Fibroblast of lung (primary cell): Measurements from ENCODE around the gene TBXAS1. TPM values are rescaled to one million over a fixed set of nuclear protein-coding genes. Genes with fewer than 3 reads are reported as not detected.

Experiments used
- DNase-seq, 2 donors: peaks; one replicate each; pipeline versions ENCODE4 v3.0.0 to v3.0.0-alpha.2; 2010; ENCODE audit warnings: low read depth in 2 of 2
- H2AFZ ChIP-seq: 2 replicates; pipeline ENCODE4 v1.5.1; 2012; ENCODE audit warnings: low read length, control low read depth, inconsistent platforms
- H3K27ac ChIP-seq: 2 replicates; pipeline ENCODE4 v1.5.1; 2011; ENCODE audit warnings: low read length, control low read depth; ENCODE audit not compliant: insufficient read depth
- H3K27me3 ChIP-seq: 2 replicates; pipeline ENCODE4 v1.5.1; 2011; ENCODE audit warnings: mild to moderate bottlenecking, low read length; ENCODE audit not compliant: control insufficient read depth, insufficient read depth
- H3K36me3 ChIP-seq: 2 replicates; pipeline ENCODE4 v1.5.1; 2011; ENCODE audit warnings: low read length; ENCODE audit not compliant: control insufficient read depth, insufficient read depth
- H3K4me1 ChIP-seq: 2 replicates; pipeline ENCODE4 v1.5.1; 2011; ENCODE audit warnings: low read length; ENCODE audit not compliant: control insufficient read depth, insufficient read depth; ENCODE audit errors: extremely low read depth
- H3K4me2 ChIP-seq: 2 replicates; pipeline ENCODE4 v1.5.1; 2011; ENCODE audit warnings: low read length, control low read depth; ENCODE audit not compliant: insufficient read depth; ENCODE audit errors: extremely low read depth
- H3K4me3 ChIP-seq, 4 experiments: fragments of 200-600 bp in 1 of 4; sonication (generic) in 1 of 4; replicated peaks in 1 of 4; 2 replicates each; pipeline ENCODE4 v1.5.1; 2011 to 2016; ENCODE audit warnings: low read length in 4 of 4, low read depth in 3 of 4, mild to moderate bottlenecking in 3 of 4, control low read depth in 2 of 4, inconsistent platforms in 1 of 4, mixed read lengths in 1 of 4; ENCODE audit not compliant: insufficient read depth in 1 of 4; ENCODE audit errors: control extremely low read depth in 1 of 4
- H3K79me2 ChIP-seq: 2 replicates; pipeline ENCODE4 v1.5.1; 2012; ENCODE audit warnings: mild to moderate bottlenecking, low read length, inconsistent platforms; ENCODE audit not compliant: control insufficient read depth, insufficient read depth
- H3K9ac ChIP-seq: 2 replicates; pipeline ENCODE4 v1.5.1; 2011; ENCODE audit warnings: mild to moderate bottlenecking, low read length, control low read depth; ENCODE audit not compliant: insufficient read depth
- H3K9me3 ChIP-seq: 2 replicates; pipeline ENCODE4 v1.5.1; 2012; ENCODE audit warnings: low read depth, low read length; ENCODE audit not compliant: control insufficient read depth, insufficient read depth
- H4K20me1 ChIP-seq: 2 replicates; pipeline ENCODE4 v1.5.1; 2011; ENCODE audit warnings: low read length; ENCODE audit not compliant: control insufficient read depth, insufficient read depth; ENCODE audit errors: extremely low read depth
- EZH2 ChIP-seq: IDR thresholded peaks from 2 replicates; pipeline ENCODE4 v1.5.1; 2012; ENCODE audit warnings: low read length, control low read depth, mild to moderate bottlenecking; ENCODE audit errors: missing control alignments
- polyA plus RNA-seq, 2 donors: library from polyadenylated mRNA; depleted of rRNA in 1 of 2; stranded (reverse) in 1 of 2; unstranded in 1 of 2; fragments of >200 nt; gene quantifications; 2 replicates each; pipeline ENCODE4 v1.2.1, GENCODE V29; 2011 to 2012; ENCODE audit warnings: missing spikeins in 1 of 2
- total RNA-seq: library from RNA; depleted of rRNA; stranded (reverse); fragments of >200 nt; gene quantifications from 2 replicates; pipeline ENCODE4 v1.2.1, GENCODE V29; 2014
- TF ChIP-seq, protein P1 (sequence below), 2 donors: IDR thresholded peaks in 1 of 2; conservative IDR thresholded peaks in 1 of 2; 1 replicate in 1 of 2; 2 replicates in 1 of 2; pipeline ENCODE4 v1.5.1; 2011 to 2012; ENCODE audit warnings: low read length in 2 of 2, control low read depth in 1 of 2, inconsistent platforms in 1 of 2, low read depth in 1 of 2, mild to moderate bottlenecking in 1 of 2

TBXAS1 gene
- total and polyA plus RNA-seq, 2 donors (not counting 1 experiment from before 2014, with no cell fraction given): 1.5 to 2.1 TPM

GRCh38 chr7:140048138-140048537, 219.1 kb downstream of the TBXAS1 start:
- Histone ChIP-seq H3K4me2 (no peak overlapping the region), H4K20me1 (no peaks in the 10 kb centered on the region), H3K79me2 (no peaks in the 10 kb centered on the region), H3K9me3 (no peaks in the 10 kb centered on the region), H2AFZ (no peak overlapping the region), H3K4me1 (no peaks in the 10 kb centered on the region), H3K4me3 (no peak overlapping the region), H3K9ac (no peak overlapping the region), H3K36me3 (no peaks in the 10 kb centered on the region), H3K27ac (no peak overlapping the region), H3K27me3 (no peaks in the 10 kb centered on the region)
- no peak for DNase-seq
- TF ChIP-seq EZH2: no peak
- TF ChIP-seq, protein P1, sequence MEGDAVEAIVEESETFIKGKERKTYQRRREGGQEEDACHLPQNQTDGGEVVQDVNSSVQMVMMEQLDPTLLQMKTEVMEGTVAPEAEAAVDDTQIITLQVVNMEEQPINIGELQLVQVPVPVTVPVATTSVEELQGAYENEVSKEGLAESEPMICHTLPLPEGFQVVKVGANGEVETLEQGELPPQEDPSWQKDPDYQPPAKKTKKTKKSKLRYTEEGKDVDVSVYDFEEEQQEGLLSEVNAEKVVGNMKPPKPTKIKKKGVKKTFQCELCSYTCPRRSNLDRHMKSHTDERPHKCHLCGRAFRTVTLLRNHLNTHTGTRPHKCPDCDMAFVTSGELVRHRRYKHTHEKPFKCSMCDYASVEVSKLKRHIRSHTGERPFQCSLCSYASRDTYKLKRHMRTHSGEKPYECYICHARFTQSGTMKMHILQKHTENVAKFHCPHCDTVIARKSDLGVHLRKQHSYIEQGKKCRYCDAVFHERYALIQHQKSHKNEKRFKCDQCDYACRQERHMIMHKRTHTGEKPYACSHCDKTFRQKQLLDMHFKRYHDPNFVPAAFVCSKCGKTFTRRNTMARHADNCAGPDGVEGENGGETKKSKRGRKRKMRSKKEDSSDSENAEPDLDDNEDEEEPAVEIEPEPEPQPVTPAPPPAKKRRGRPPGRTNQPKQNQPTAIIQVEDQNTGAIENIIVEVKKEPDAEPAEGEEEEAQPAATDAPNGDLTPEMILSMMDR (conservative IDR thresholded peaks at IDR 0.05 in 1 of 2, IDR thresholded peaks at IDR 0.05 in 1 of 2; ENCODE audit: low read depth in 1 of 2, low read length in 2 of 2): no peak

DNA sequence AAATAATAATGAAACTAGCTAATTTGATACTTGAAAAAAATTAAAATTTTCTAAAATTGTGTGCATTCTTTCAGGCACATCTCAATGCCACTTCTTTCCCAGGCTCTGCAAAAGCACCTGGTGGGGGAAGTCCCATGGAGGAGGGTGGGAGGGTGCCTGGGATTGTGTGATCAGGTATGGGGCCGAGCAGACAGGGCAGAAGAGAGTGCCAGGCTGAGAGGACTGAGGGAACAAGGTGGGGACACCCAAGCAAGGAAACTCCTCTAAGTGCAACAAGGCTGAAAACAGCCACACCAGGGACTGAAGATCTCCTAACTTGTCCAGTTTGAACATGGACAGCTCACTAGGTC, 219.9 kb downstream of the TBXAS1 start:
- no peak overlapping the region for H3K4me3 ChIP-seq
- H3K79me2 ChIP-seq: no peaks in the 10 kb centered on the region
- H3K9ac ChIP-seq: no peak overlapping the region
- no peak overlapping the region for H3K4me2 ChIP-seq
- H3K9me3 ChIP-seq: no peaks in the 10 kb centered on the region
- H2AFZ ChIP-seq: no peak overlapping the region
- no peaks in the 10 kb centered on the region for H4K20me1 ChIP-seq
- H3K4me1 ChIP-seq: no peaks in the 10 kb centered on the region
- no peak overlapping the region for H3K27ac ChIP-seq
- H3K27me3 ChIP-seq: no peaks in the 10 kb centered on the region
- DNase-seq: no peak
- no peaks in the 10 kb centered on the region for H3K36me3 ChIP-seq
- TF ChIP-seq EZH2: no peak
- TF ChIP-seq, protein P1 (conservative IDR thresholded peaks at IDR 0.05 in 1 of 2, IDR thresholded peaks at IDR 0.05 in 1 of 2; ENCODE audit: low read depth in 1 of 2, low read length in 2 of 2): no peak

- Histone ChIP-seq H3K36me3 (no peaks in the 10 kb centered on the region), H4K20me1 (no peaks in the 10 kb centered on the region), H2AFZ (no peak overlapping the region), H3K27me3 (no peaks in the 10 kb centered on the region), H3K4me2 (no peak overlapping the region), H3K79me2 (no peaks in the 10 kb centered on the region), H3K4me3 (no peak overlapping the region), H3K9ac (no peak overlapping the region), H3K4me1 (no peaks in the 10 kb centered on the region), H3K27ac (no peak overlapping the region), H3K9me3 (no peaks in the 10 kb centered on the region)
- peak in 1 of 2 donors; percentile 41 for DNase-seq
- TF ChIP-seq, protein P1 (conservative IDR thresholded peaks at IDR 0.05 in 1 of 2, IDR thresholded peaks at IDR 0.05 in 1 of 2; ENCODE audit: low read depth in 1 of 2, low read length in 2 of 2): no peak
- TF ChIP-seq EZH2: no peak
Measured at GRCh38 chr7:140049339-140050024, 220.4 kb downstream of the TBXAS1 start.
